H7 (cell line): Measurements from ENCODE around the gene CAPN11. TPM values are rescaled to one million over a fixed set of nuclear protein-coding genes. Genes with fewer than 3 reads are reported as not detected.
A peak's percentile ranks its signal among the peaks of the same experiment; 100 is the strongest.

Experiments
- DNase-seq: peaks from one replicate; pipeline ENCODE4 v3.0.0; 2012
- H3K27me3 ChIP-seq: 2 replicates; pipeline ENCODE4 v1.6.0; 2011; ENCODE audit warnings: mild to moderate bottlenecking, low read length; ENCODE audit not compliant: control insufficient read depth, insufficient read depth
- H3K36me3 ChIP-seq: replicated peaks from 2 replicates; pipeline ENCODE4 v1.5.1; 2011; ENCODE audit warnings: low read length; ENCODE audit not compliant: control insufficient read depth, insufficient read depth
- H3K4me3 ChIP-seq: 2 replicates; pipeline ENCODE4 v1.5.1; 2011; ENCODE audit warnings: low read depth, mild to moderate bottlenecking, control low read depth, low read length, moderate library complexity; ENCODE audit not compliant: insufficient read depth
- total RNA-seq: library from RNA; depleted of rRNA; stranded (reverse); fragments of >200 nt; shearing (Covaris generic); gene quantifications from 2 replicates; pipeline ENCODE4 v1.2.3, GENCODE V29; 2014

CAPN11 gene
- total RNA-seq, 1 experiment from 2014 or later, result 1.0 TPM

DNA sequence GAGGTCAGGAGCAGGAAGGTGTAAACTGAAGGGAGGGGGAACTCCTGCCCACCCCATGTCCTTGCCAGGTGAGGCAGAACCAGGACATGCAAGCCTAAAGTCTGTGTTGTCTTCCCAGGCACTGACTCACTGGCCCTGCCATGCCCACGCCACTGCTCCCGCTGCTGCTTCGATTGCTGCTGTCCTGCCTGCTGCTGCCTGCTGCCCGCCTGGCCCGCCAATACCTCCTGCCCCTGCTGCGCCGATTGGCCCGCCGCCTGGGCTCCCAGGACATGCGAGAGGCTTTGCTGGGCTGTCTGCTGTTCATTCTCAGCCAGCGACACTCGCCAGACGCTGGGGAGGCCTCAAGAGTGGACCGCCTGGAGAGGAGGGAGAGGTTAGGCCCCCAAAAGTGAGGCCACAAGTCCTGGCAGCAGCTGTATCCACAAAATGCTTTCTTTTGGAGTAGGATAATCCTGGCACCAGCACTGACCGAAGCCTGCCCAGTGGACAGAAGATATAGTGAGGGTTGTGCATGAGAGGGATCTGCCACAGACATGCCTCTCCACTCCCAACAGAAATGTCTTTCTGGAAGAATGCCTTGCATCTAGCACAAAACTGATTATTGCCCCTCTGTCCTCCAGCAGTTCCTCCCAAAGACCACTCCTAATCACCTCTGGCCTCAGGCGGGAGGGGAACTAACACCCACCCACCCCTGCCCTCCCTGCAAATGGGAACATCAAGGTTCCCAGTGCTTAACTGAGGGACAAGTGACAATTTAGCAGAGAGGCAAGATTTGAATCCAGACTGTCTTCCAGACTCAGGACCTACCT is 58.9 kb downstream of the CAPN11 start:
- Histone ChIP-seq H3K4me3 (no peak overlapping the region), H3K27me3 (no peaks in the 10 kb centered on the region), H3K36me3 (no peaks in the 10 kb centered on the region)
- DNase-seq, result peak; percentile 63

GRCh38 chr6:44219053-44219814 is 60.6 kb downstream of the CAPN11 start:
- peak; percentile 96 for DNase-seq
- H3K4me3 ChIP-seq, result peak overlapping the region; percentile 53
- no peaks in the 10 kb centered on the region for H3K27me3 ChIP-seq
- H3K36me3 ChIP-seq, result no peaks in the 10 kb centered on the region

- H3K27me3 ChIP-seq, result no peaks in the 10 kb centered on the region
- DNase-seq, result no peak
- peak overlapping the region; percentile 53 for H3K4me3 ChIP-seq
- no peaks in the 10 kb centered on the region for H3K36me3 ChIP-seq
Observed at GRCh38 chr6:44219815-44220784, 61.5 kb downstream of the CAPN11 start.

DNA sequence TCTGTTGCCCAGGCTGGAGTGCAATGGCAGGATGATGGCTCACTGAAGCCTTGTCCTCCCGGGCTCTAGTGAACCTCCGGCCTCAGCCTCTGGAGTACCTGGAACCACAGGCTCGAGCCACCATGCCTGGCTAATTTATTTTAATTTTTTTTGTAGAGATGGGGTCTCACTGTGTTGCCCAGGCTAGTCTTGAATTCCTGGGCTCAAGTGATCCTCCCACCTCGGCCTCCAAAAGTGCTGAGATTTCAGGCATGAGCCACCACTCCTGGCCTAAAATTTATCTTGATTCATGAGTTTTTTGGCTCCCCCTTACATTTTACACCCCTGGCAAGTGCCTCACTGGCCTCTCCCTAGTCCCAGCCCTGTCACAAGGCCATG is 62.3 kb downstream of the CAPN11 start:
- Histone ChIP-seq H3K36me3 (no peaks in the 10 kb centered on the region; the same call in 1 of the 2 replicates), H3K4me3 (no peak overlapping the region), H3K27me3 (no peaks in the 10 kb centered on the region)
- no peak for DNase-seq

GRCh38 chr6:44221291-44221960 is 62.8 kb downstream of the CAPN11 start:
- H3K36me3 ChIP-seq, result no peaks in the 10 kb centered on the region; the same call in 1 of the 2 replicates
- H3K27me3 ChIP-seq, result no peaks in the 10 kb centered on the region
- H3K4me3 ChIP-seq, result no peak overlapping the region
- peak; percentile 67 for DNase-seq

DNA sequence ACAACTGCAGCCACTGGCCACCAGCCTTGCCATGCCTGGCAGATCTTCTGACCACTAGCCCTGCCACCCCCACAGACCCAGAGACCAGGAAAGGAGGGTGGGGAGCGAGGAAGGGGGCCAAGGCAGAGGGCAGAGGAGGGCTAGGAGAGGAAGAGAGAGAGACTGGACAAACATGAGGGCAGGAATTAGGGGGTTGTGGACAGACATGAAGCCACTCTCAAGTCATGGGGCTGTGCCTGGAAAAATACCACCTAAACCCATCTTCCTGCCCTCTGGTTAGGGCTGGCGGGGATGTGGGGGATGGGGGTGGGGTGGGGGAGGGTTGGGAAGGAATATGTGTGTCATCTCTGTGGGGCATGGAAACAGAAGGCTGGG is 63.3 kb downstream of the CAPN11 start:
- DNase-seq, result peak; percentile 52
- Histone ChIP-seq H3K36me3 (no peaks in the 10 kb centered on the region; the same call in 1 of the 2 replicates), H3K27me3 (no peaks in the 10 kb centered on the region), H3K4me3 (no peak overlapping the region)

- Histone ChIP-seq H3K4me3 (peak overlapping the region; percentile 71), H3K27me3 (no peaks in the 10 kb centered on the region), H3K36me3 (no peaks in the 10 kb centered on the region; the same call in 1 of the 2 replicates)
- peak; percentile 86 for DNase-seq
Observed at GRCh38 chr6:44222486-44223318, 64.1 kb downstream of the CAPN11 start.

- peaks cover 2% of the 10 kb centered on the region; the same call in 1 of the 2 replicates for H3K36me3 ChIP-seq
- DNase-seq, result peak; percentile 98
- H3K4me3 ChIP-seq, result peak within 1 kb of the TSS; percentile 71
- H3K27me3 ChIP-seq, result no peaks in the 10 kb centered on the region
Observed at GRCh38 chr6:44223319-44224028, 64.9 kb downstream of the CAPN11 start, which contains the start of gene SLC29A1. TSS of gene SLC29A1 (plus strand) at chr6:44223595. CDS start at chr6:44227314, 3,719 bp downstream.

DNA sequence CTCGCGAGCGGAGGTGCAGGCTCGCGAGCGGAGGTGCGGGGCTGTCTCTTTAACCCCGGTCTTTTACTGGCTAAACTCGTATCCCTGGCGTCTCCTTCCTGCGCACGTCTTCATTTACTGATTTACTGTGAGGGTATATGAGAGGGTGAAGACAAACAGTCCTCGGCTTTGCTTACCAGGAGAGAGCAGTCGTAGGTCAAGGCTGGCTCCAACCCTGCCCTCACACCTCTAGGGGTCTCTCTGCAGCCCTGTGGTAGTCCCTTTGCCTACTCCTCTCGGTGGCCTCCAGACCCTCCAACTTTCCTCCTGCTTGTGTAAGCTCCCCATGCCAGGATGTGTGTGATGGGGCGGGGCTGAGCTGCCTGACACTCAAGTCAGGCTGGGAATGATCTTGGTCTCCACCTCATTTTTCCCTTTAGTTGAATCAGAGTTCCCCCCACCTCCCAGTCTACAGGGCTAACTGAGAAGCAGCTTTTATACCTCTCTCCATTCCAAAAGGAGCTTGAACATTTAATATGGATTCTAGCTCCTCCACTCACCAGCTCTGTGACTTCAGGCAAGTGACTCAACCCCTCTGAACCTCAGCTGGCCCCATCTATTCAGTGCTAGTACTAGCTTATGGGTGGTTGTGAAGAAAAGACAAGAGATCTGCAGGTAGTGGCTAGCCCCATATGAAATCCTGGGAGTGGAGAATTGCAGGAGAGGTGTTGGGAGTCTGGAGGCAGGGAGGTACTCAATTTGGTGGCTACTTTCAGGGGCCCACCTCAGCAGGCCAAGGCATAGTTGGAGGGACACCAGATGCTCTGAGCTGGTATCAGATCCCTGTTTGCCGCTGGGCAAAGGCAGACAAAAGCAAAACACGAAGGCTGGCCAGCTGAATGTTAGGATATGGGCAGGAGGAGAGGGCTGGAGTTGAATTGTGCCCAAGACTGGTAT is 65.7 kb downstream of the CAPN11 start:
- DNase-seq, result peak; percentile 69
- H3K36me3 ChIP-seq, result peaks cover 5% of the 10 kb centered on the region; the same call in 1 of the 2 replicates
- H3K4me3 ChIP-seq, result peak overlapping the region; percentile 71
- H3K27me3 ChIP-seq, result no peaks in the 10 kb centered on the region

- Histone ChIP-seq H3K4me3 (0 out of 2 replicates have a peak overlapping the region, but pooled peaks have one; percentile 71), H3K27me3 (no peaks in the 10 kb centered on the region), H3K36me3 (peaks cover 10% of the 10 kb centered on the region)
- peak; percentile 49 for DNase-seq
Observed at GRCh38 chr6:44224965-44225305, 66.3 kb downstream of the CAPN11 start.

DNA sequence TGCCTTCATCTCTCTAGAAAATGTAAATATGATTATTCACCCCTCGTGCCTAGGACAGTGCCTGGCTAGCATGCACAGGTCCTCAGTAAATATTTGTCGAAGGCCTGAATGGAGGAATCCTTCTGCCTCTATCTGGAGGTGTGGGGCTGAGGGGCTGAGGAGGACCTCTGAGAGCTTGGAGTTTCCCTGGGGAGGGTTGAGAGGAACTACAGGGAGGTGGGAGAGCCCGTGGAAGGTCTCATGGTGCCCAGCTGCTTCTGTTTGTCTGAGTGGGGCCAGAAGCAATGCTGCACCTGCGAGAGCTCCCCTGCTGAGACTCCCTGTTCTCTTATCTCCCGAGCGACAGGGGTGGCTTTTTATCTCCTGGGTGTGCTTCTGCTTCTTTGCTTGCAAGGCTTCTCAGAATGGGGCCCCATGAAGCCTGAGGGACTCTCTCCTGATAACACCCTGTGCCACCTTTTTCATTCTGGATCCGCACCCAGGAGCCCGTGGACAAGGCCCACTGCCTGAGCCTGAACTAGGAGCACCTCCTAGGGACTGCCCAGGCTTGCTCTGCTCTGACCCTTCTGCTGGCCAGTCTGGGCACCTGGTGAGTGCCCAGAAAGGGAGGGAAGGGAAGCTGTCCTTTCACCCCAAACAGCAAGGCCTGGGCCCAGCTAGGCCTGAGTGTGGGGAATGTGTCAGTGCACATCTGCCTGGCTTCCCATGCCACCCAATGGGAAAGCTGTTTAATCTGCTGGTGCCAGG is 67.1 kb downstream of the CAPN11 start:
- Histone ChIP-seq H3K36me3 (peaks cover 15% of the 10 kb centered on the region), H3K4me3 (no peak overlapping the region), H3K27me3 (no peaks in the 10 kb centered on the region)
- peak; percentile 28 for DNase-seq
